Psoas muscle (tissue), 8 donors: ENCODE data around the gene FAM50B. TPM values are rescaled to one million over a fixed set of nuclear protein-coding genes. Genes with fewer than 3 reads are reported as not detected.

Experiments used
- ATAC-seq, 4 donors: fragments of 200-7000 bp; cut with Tn5 transposase; one replicate each; pipeline ENCODE4 v1.9.1; 2020; ENCODE audit warnings: moderate library complexity in 3 of 4, mild to moderate bottlenecking in 2 of 4
- DNase-seq, 2 donors: peaks; one replicate each; pipeline ENCODE4 v3.0.0-alpha.2; 2020
- H3K27ac ChIP-seq: fragments of 200-600 bp; one replicate; pipeline ENCODE4 v1.8.0; 2022
- H3K27me3 ChIP-seq, 3 donors: fragments of 200-600 bp in 1 of 3; one replicate each; pipeline versions ENCODE4 v1.6.1 to v1.8.0; 2013 to 2022; ENCODE audit warnings: low read length in 2 of 3, mild to moderate bottlenecking in 2 of 3, moderate library complexity in 1 of 3; ENCODE audit not compliant: insufficient read depth in 3 of 3
- H3K36me3 ChIP-seq, 2 donors: fragments of 200-600 bp in 1 of 2; one replicate each; pipeline versions ENCODE4 v1.6.1 to v1.8.0; 2013 to 2022; ENCODE audit warnings: low read depth in 1 of 2, mild to moderate bottlenecking in 1 of 2, moderate library complexity in 1 of 2; ENCODE audit not compliant: insufficient read depth in 1 of 2
- H3K4me1 ChIP-seq: fragments of 200-600 bp; one replicate; pipeline ENCODE4 v1.8.0; 2022
- H3K4me3 ChIP-seq: fragments of 200-600 bp; one replicate; pipeline ENCODE4 v1.8.0; 2022; ENCODE audit warnings: mild to moderate bottlenecking
- H3K9me3 ChIP-seq: fragments of 200-600 bp; one replicate; pipeline ENCODE4 v1.8.0; 2022
- WGBS, 3 donors: extraction: QIAGEN DNeasy Blood & Tissue Kit; methylation state at CpG; one replicate each; pipeline versions ENCODE4 v1.1.6 to v1.1.7; 2013; 5-methylcytosine and 5-hydroxymethylcytosine counted together
- intact Hi-C, 2 donors: fragments of 100-400 bp; cut with DNase I; formaldehyde crosslinking; loops; one replicate each; pipeline versions ENCODE4 v1.11.0 to v1.14.2; 2022
- long read RNA-seq, 2 donors: library from polyadenylated mRNA; unstranded; transcript quantifications; one replicate each; pipeline ENCODE4 v2.0.0, GENCODE V29; 2021
- polyA plus RNA-seq, 3 donors: library from polyadenylated mRNA; stranded (reverse); fragments of 200-250 nt; gene quantifications; one replicate each; pipeline ENCODE4 v1.2.3, GENCODE V29; 2013
- total RNA-seq, 4 donors: library from RNA; stranded (reverse); fragmentation: NEBNext Ultra II Directional in 2 of 4; extraction: Animal tissue kit (Norgen Biotek cat#: 25700) in 2 of 4; gene quantifications; one replicate each; pipeline versions ENCODE4 v1.2.1 to v1.2.4, GENCODE V29; 2021 to 2023
- TF ChIP-seq, protein P1 (sequence below): fragments of 200-600 bp; IDR thresholded peaks from one replicate; pipeline ENCODE4 v1.8.0; 2022; ENCODE audit warnings: antibody characterized with exemption
- donor health status: healthy with polysubstance abuse.
- donor health status: DM: no; HTN: no; CAD: no; lungs with moderate emphysema.
- donor health status: Bipolar disorder and iron deficiency.
- donor health status: healthy.
- donor health status: DM: yes; HTN: yes; CAD: no.
- donor health status: DM: no; HTN: no; CAD: no.
- donor health status: DM: no; HTN: no; CAD: no.
- donor health status: DM: yes; HTN: yes; CAD: no.

Gene FAM50B, protein sequence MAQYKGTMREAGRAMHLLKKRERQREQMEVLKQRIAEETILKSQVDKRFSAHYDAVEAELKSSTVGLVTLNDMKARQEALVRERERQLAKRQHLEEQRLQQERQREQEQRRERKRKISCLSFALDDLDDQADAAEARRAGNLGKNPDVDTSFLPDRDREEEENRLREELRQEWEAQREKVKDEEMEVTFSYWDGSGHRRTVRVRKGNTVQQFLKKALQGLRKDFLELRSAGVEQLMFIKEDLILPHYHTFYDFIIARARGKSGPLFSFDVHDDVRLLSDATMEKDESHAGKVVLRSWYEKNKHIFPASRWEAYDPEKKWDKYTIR
- 10 to 100 TPM; 10.8 to 19.6 (median 12.4) TPM for total RNA-seq
- polyA plus RNA-seq: 10 to 100 TPM; 10.1 to 16.4 (median 11.4) TPM
- long read RNA-seq, donor 1, transcript FAM50B-203 (2 exons, 1,643 nt): major isoform, 9 of 12 reads
- long read RNA-seq, donor 1, partial matches to known transcripts: 0 of 12 reads
- long read RNA-seq, donor 1, other reads (novel, unspliced or antisense): 0 of 12 reads
- long read RNA-seq, donor 2, transcript FAM50B-202 (1 exons, 1,935 nt): minor isoform, 17 of 57 reads
- long read RNA-seq, donor 2, transcript FAM50B-203 (2 exons, 1,643 nt): major isoform, 40 of 57 reads
- long read RNA-seq, donor 2, partial matches to known transcripts: 0 of 57 reads
- long read RNA-seq, donor 2, other reads (novel, unspliced or antisense): 0 of 57 reads

GRCh38 chr6:3848925-3849605, at the start of gene FAM50B:
Gene FAM50B, plus strand, starts transcription at chr6:3849373. Its CDS starts 439 bp downstream, at chr6:3849812.
- TF ChIP-seq, protein P1, sequence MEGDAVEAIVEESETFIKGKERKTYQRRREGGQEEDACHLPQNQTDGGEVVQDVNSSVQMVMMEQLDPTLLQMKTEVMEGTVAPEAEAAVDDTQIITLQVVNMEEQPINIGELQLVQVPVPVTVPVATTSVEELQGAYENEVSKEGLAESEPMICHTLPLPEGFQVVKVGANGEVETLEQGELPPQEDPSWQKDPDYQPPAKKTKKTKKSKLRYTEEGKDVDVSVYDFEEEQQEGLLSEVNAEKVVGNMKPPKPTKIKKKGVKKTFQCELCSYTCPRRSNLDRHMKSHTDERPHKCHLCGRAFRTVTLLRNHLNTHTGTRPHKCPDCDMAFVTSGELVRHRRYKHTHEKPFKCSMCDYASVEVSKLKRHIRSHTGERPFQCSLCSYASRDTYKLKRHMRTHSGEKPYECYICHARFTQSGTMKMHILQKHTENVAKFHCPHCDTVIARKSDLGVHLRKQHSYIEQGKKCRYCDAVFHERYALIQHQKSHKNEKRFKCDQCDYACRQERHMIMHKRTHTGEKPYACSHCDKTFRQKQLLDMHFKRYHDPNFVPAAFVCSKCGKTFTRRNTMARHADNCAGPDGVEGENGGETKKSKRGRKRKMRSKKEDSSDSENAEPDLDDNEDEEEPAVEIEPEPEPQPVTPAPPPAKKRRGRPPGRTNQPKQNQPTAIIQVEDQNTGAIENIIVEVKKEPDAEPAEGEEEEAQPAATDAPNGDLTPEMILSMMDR: peak; percentile 93
- ATAC-seq: peak; percentile 93 to 99 (median 94)
- WGBS, 3 donors: 46 to 54% (median 47%) methylated on average over 43 to 49 of the region's 49 CpGs
- no peaks in the 10 kb centered on the region for H3K4me1 ChIP-seq
- intact Hi-C loops: loop anchor here (2.0 to 5.0 kb wide), 4 partner anchors 83 to 143 kb away; no protein-coding TSS in a partner anchor
- H3K36me3 ChIP-seq: no peaks in the 10 kb centered on the region
- peak within 1 kb of the TSS; percentile 82 for H3K27ac ChIP-seq
- peak; percentile 93 to 97 for DNase-seq
- no peaks in the 10 kb centered on the region for H3K27me3 ChIP-seq
- H3K4me3 ChIP-seq: peak within 1 kb of the TSS; percentile 66
- H3K9me3 ChIP-seq: no peaks in the 10 kb centered on the region

DNA sequence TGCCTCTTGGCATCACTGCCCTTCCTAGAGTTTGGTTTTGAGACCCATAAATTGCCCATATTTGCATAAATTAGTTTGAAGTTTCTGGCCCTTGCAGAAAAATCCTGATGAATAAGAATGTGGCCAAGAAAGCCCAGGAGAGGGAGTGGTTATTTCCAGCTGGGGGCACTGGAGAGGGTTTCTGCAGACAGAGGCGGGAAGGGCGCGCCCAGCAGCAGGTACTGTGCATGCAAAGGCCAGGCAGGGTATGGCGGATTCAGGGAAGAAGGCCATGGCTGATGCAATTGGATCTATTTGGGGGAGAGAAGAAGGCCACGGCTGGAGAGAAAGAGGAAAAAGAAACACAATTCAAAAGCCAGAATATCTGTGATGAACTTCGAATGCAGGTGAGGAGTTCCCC, 49.5 kb upstream of the FAM50B start:
- no peak for DNase-seq
- Histone ChIP-seq H3K27me3 (no peaks in the 10 kb centered on the region), H3K9me3 (no peaks in the 10 kb centered on the region), H3K27ac (no peak overlapping the region), H3K36me3 (no peaks in the 10 kb centered on the region), H3K4me1 (peaks cover 6% of the 10 kb centered on the region), H3K4me3 (no peak overlapping the region)
- TF ChIP-seq, protein P1: no peak
- intact Hi-C loops: no loop called here
- WGBS, 3 donors: 75 to 97% (median 94%) methylated on average over 6 of the region's 6 CpGs
- ATAC-seq: no peak

DNA sequence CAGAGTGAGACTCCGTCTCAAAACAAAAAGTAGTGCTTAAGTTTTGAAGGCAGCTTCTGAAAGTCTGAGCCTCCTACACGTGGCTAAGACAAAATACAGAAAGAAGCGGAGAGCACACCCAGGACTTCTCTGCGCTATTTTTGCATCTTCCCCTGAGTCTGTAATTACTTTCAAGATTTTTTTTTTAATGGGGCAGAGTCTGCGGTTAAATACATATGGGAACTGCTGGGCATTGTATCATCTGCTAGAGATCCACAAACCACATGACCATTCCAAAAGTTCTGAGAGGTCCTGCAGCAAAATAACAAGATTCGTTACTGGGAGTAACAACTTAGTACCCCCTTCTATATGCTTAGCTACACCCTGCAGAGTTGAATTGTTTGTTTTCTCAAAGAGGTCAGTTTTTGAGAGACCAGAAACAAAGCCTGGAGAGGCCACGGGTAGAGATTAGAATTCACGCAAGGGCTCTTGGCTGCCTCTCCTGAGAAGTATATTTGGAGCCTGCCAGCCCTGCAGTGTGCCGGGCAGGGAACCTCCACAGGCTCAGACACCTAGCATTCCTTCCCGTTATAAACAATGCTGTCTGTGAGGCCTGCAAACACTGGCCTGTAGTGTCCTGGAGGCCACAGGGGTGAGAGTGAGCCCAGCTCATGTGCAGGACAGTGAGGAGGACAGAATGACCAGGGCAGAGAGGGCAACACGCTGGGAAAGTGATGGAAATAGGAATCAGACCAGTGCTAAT, 48.2 kb upstream of the FAM50B start:
- Histone ChIP-seq H3K27ac (no peak overlapping the region), H3K27me3 (no peaks in the 10 kb centered on the region), H3K4me1 (peaks cover 6% of the 10 kb centered on the region), H3K36me3 (no peaks in the 10 kb centered on the region), H3K4me3 (no peak overlapping the region), H3K9me3 (no peaks in the 10 kb centered on the region)
- 56 to 61% (median 59%) methylated on average over 11 of the region's 11 CpGs for WGBS, 3 donors
- intact Hi-C loops: no loop called here
- DNase-seq (no peak), ATAC-seq (peak in 3 of 4 donors; percentile 22 to 66 (median 29))
- TF ChIP-seq, protein P1: no peak

DNA sequence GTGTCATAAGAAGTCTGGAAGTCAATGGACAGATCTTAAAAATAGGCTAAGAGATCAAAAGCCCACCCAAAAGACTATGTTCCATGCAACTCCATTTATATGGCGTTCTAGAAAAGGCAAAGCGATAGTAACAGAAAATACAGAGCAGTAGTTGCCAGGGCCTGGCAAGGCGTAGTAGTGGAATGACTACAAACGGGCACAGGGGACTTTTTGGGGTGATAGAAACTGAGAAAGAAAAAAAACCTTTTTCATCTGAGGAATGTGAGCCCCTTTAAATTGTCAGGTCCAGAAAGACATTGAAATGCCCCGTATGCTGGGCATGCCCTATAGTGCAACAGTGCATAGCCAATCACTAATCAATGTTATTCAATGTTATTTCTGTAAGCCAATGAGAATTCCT, 47.2 kb upstream of the FAM50B start:
- Histone ChIP-seq H3K4me3 (no peak overlapping the region), H3K4me1 (peaks cover 6% of the 10 kb centered on the region), H3K27me3 (no peaks in the 10 kb centered on the region), H3K36me3 (no peaks in the 10 kb centered on the region), H3K27ac (no peak overlapping the region), H3K9me3 (no peaks in the 10 kb centered on the region)
- DNase-seq (no peak), ATAC-seq (no peak)
- TF ChIP-seq, protein P1: no peak
- intact Hi-C loops: no loop called here
- 93 to 99% (median 95%) methylated on average over 5 of the region's 5 CpGs for WGBS, 3 donors
